GM12878 (cell line): ENCODE data around the gene CHD6. TPM values are rescaled to one million over a fixed set of nuclear protein-coding genes. Genes with fewer than 3 reads are reported as not detected.

ENCODE experiments used
- BHLHE40 ChIP-seq, 2 experiments: fragments of 450-650 bp in 1 of 2; IDR thresholded peaks; 2 replicates each; pipeline ENCODE4 v1.6.1; 2011 to 2017; ENCODE audit warnings: low read depth in 2 of 2, borderline replicate concordance in 1 of 2, improper control_type of control experiment in 1 of 2, low read length in 1 of 2, mild to moderate bottlenecking in 1 of 2
- CBX3 ChIP-seq: fragments of 200-600 bp; sonication (generic); IDR thresholded peaks from 2 replicates; pipeline ENCODE4 v1.6.1; 2016; ENCODE audit warnings: low read depth, borderline replicate concordance
- CHD4 ChIP-seq: fragments of 200-600 bp; sonication (generic); IDR thresholded peaks from 2 replicates; pipeline ENCODE4 v1.6.1; 2016; ENCODE audit warnings: mild to moderate bottlenecking
- NFYB ChIP-seq: IDR thresholded peaks from 2 replicates; pipeline ENCODE4 v1.6.1; 2011; ENCODE audit warnings: low read depth, mild to moderate bottlenecking, low read length, improper control_type of control experiment, moderate library complexity; ENCODE audit not compliant: insufficient read depth
- PAX8 ChIP-seq: fragments of 450-650 bp; IDR thresholded peaks from 2 replicates; pipeline ENCODE4 v1.6.1; 2017; ENCODE audit warnings: mild to moderate bottlenecking, moderate library complexity
- RAD21 ChIP-seq: IDR thresholded peaks from 2 replicates; pipeline ENCODE4 v1.6.1; 2011; ENCODE audit warnings: mild to moderate bottlenecking, low read depth, low read length, moderate library complexity; ENCODE audit not compliant: insufficient read depth
- RB1 ChIP-seq: fragments of 450-650 bp; formaldehyde crosslinking; IDR thresholded peaks from 2 replicates; pipeline ENCODE4 v1.6.1; 2017; ENCODE audit warnings: mild to moderate bottlenecking, borderline replicate concordance
- SPI1 ChIP-seq: IDR thresholded peaks from 2 replicates; pipeline ENCODE4 v1.6.1; 2011; ENCODE audit warnings: low read depth, mild to moderate bottlenecking, low read length, moderate library complexity, borderline replicate concordance; ENCODE audit not compliant: insufficient read depth
- STAT1 ChIP-seq: fragments of 450-650 bp; conservative IDR thresholded peaks from 2 replicates; pipeline ENCODE4 v1.6.1; 2014; ENCODE audit warnings: antibody characterized with exemption, mild to moderate bottlenecking
- SUZ12 ChIP-seq: fragments of 200-600 bp; sonication (generic); IDR thresholded peaks from one replicate; pipeline ENCODE4 v1.6.1; 2018; ENCODE audit warnings: antibody characterized with exemption, mild to moderate bottlenecking; ENCODE audit not compliant: unreplicated experiment
- WRNIP1 ChIP-seq: IDR thresholded peaks from 2 replicates; pipeline ENCODE4 v1.6.1; 2011; ENCODE audit warnings: low read depth, low read length, improper control_type of control experiment, borderline replicate concordance
- ZBED1 ChIP-seq: IDR thresholded peaks from 2 replicates; pipeline ENCODE4 v1.6.1; 2016; ENCODE audit warnings: borderline replicate concordance
- polyA plus RNA-seq, 11 experiments: library from polyadenylated mRNA; depleted of rRNA in 4 of 11; unstranded in 6 of 11; stranded (reverse) in 5 of 11; fragments of >200 nt; fragmentation: Nextera tagmentation in 4 of 11; fragmentation: Illumina TruSeq in 1 of 11; extraction: Ambion mirVana in 4 of 11; extraction: Trizol in 1 of 11; gene quantifications; 1 replicate in 1 of 11; 2 replicates in 10 of 11; pipeline versions ENCODE4 v1.2.1 to v1.2.3, GENCODE V29; 2011 to 2016; ENCODE audit warnings: inconsistent platforms in 2 of 11, missing spikeins in 2 of 11, low read depth in 1 of 11
- total RNA-seq, 4 experiments: library from RNA; depleted of rRNA in 3 of 4; stranded (reverse); fragments of >200 nt in 3 of 4; fragmentation: Illumina TruSeq in 1 of 4; extraction: Trizol in 1 of 4; gene quantifications; 2 replicates each; pipeline versions ENCODE4 v1.2.1 to v1.2.3, GENCODE V29; 2013 to 2021
- TF ChIP-seq, protein P1 (sequence below): IDR thresholded peaks from 2 replicates; pipeline ENCODE4 v1.6.1; 2011; ENCODE audit warnings: borderline replicate concordance, low read depth, mild to moderate bottlenecking, moderate library complexity, mixed read lengths, low read length; ENCODE audit not compliant: insufficient read depth; ENCODE audit errors: extremely low read length
- TF ChIP-seq, protein P2 (sequence below): fragments of 150-350 bp; IDR thresholded peaks from 2 replicates; pipeline ENCODE4 v1.6.1; 2014; ENCODE audit warnings: mild to moderate bottlenecking, low read depth, low read length

The CHD6 gene
- total and polyA plus RNA-seq, 10 of the 15 experiments (the other 5 are each of a cell fraction or from before 2014, with no cell fraction given) = 4.3 to 25.5 (median 17.1) TPM

GRCh38 chr20:41524980-41525613 is 93.1 kb downstream of the CHD6 start (continued):
- TF ChIP-seq, protein P1, sequence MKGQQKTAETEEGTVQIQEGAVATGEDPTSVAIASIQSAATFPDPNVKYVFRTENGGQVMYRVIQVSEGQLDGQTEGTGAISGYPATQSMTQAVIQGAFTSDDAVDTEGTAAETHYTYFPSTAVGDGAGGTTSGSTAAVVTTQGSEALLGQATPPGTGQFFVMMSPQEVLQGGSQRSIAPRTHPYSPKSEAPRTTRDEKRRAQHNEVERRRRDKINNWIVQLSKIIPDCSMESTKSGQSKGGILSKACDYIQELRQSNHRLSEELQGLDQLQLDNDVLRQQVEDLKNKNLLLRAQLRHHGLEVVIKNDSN = no peak
- no peak for TF ChIP-seq NFYB
- no peak for TF ChIP-seq RB1
- TF ChIP-seq SPI1 = no peak
- TF ChIP-seq BHLHE40 (IDR thresholded peaks at IDR 0.05; ENCODE audit: borderline replicate concordance in 1 of 2, low read depth in 2 of 2, low read length in 1 of 2) = no peak
- TF ChIP-seq CHD4 = no peak
- no peak for TF ChIP-seq PAX8
- no peak for TF ChIP-seq CBX3
- no peak for TF ChIP-seq RAD21
- no peak for TF ChIP-seq STAT1
- TF ChIP-seq SUZ12 = no peak
- no peak for TF ChIP-seq WRNIP1
- TF ChIP-seq ZBED1 = no peak
- TF ChIP-seq, protein P2, sequence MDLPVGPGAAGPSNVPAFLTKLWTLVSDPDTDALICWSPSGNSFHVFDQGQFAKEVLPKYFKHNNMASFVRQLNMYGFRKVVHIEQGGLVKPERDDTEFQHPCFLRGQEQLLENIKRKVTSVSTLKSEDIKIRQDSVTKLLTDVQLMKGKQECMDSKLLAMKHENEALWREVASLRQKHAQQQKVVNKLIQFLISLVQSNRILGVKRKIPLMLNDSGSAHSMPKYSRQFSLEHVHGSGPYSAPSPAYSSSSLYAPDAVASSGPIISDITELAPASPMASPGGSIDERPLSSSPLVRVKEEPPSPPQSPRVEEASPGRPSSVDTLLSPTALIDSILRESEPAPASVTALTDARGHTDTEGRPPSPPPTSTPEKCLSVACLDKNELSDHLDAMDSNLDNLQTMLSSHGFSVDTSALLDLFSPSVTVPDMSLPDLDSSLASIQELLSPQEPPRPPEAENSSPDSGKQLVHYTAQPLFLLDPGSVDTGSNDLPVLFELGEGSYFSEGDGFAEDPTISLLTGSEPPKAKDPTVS = no peak
- TF ChIP-seq, all 136 proteins: peak for 0
